HepG2 (cell line): Measurements from ENCODE around the gene PLXNA3. TPM values are rescaled to one million over a fixed set of nuclear protein-coding genes. Genes with fewer than 3 reads are reported as not detected.

Experiments
- GPN1 ChIP-seq: sonication (generic); formaldehyde crosslinking; IDR thresholded peaks from 2 replicates; pipeline ENCODE4 v1.5.1; 2020; ENCODE audit warnings: missing genetic modification reagents, borderline replicate concordance
- KLF16 ChIP-seq, 2 experiments: sonication (generic) in 1 of 2; formaldehyde crosslinking in 1 of 2; IDR thresholded peaks; 2 replicates each; pipeline versions ENCODE4 v1.6.1 to v1.8.0; 2016 to 2023; ENCODE audit warnings: missing genetic modification reagents in 2 of 2, missing compliant biosample characterization in 1 of 2
- NFKBIZ ChIP-seq: IDR thresholded peaks from 2 replicates; pipeline ENCODE4 v1.6.1; 2018; ENCODE audit warnings: missing genetic modification reagents, missing compliant biosample characterization
- NR2F6 ChIP-seq, 2 experiments: IDR thresholded peaks; 2 replicates each; pipeline ENCODE4 v1.6.1; 2016; ENCODE audit warnings: antibody characterized with exemption in 1 of 2, mild to moderate bottlenecking in 1 of 2
- PAWR ChIP-seq: sonication (generic); formaldehyde crosslinking; IDR thresholded peaks from 2 replicates; pipeline ENCODE4 v1.4.0; 2020; ENCODE audit warnings: missing genetic modification reagents, mild to moderate bottlenecking, borderline replicate concordance
- SRY ChIP-seq: sonication (generic); formaldehyde crosslinking; IDR thresholded peaks from 2 replicates; pipeline ENCODE4 v1.8.0; 2022; ENCODE audit warnings: mild to moderate bottlenecking, missing genetic modification reagents
- THAP11 ChIP-seq: IDR thresholded peaks from 2 replicates; pipeline ENCODE4 v1.6.1; 2016; ENCODE audit warnings: missing biosample characterization, missing genetic modification reagents
- YY1 ChIP-seq: IDR thresholded peaks from 2 replicates; pipeline ENCODE4 v1.6.1; 2011; ENCODE audit warnings: low read length, low read depth, moderate library complexity, mild to moderate bottlenecking; ENCODE audit not compliant: insufficient read depth, insufficient replicate concordance
- ZFY ChIP-seq: sonication (generic); formaldehyde crosslinking; IDR thresholded peaks from 2 replicates; pipeline ENCODE4 v1.4.0; 2020; ENCODE audit warnings: missing genetic modification reagents
- ZNF296 ChIP-seq: sonication (generic); formaldehyde crosslinking; conservative IDR thresholded peaks from 2 replicates; pipeline ENCODE4 v1.5.0; 2020; ENCODE audit warnings: mild to moderate bottlenecking, missing genetic modification reagents
- ZZZ3 ChIP-seq: sonication (generic); formaldehyde crosslinking; IDR thresholded peaks from 2 replicates; pipeline ENCODE4 v1.4.0; 2020; ENCODE audit warnings: missing genetic modification reagents, mild to moderate bottlenecking, borderline replicate concordance
- polyA plus RNA-seq, 8 experiments: library from polyadenylated mRNA; depleted of rRNA in 3 of 8; stranded (reverse) in 7 of 8; unstranded in 1 of 8; fragments of >200 nt; fragmentation: Illumina TruSeq in 4 of 8; extraction: Trizol in 4 of 8; gene quantifications; 2 replicates each; pipeline versions ENCODE4 v1.2.1 to v1.2.3, GENCODE V29; 2011 to 2016; ENCODE audit warnings: low read depth in 4 of 8, missing spikeins in 1 of 8, mixed read lengths in 1 of 8; ENCODE audit not compliant: insufficient read depth in 1 of 8
- total RNA-seq, 5 experiments: library from RNA; depleted of rRNA; stranded (reverse); fragments of >200 nt; fragmentation: Illumina TruSeq; extraction: Trizol; gene quantifications; 2 replicates each; pipeline ENCODE4 v1.2.3, GENCODE V29; 2016; ENCODE audit warnings: low read depth in 1 of 5
- TF ChIP-seq, protein P1 (sequence below), 2 experiments: sonication (generic) in 1 of 2; formaldehyde crosslinking in 1 of 2; IDR thresholded peaks; 2 replicates each; pipeline versions ENCODE4 v1.4.0 to v1.6.1; 2016 to 2020; ENCODE audit warnings: borderline replicate concordance in 1 of 2, low read depth in 1 of 2, mild to moderate bottlenecking in 1 of 2, missing genetic modification reagents in 1 of 2
- TF ChIP-seq, protein P2 (sequence below): sonication (generic); formaldehyde crosslinking; IDR thresholded peaks from 2 replicates; pipeline ENCODE4 v1.4.0; 2020; ENCODE audit warnings: missing genetic modification reagents, borderline replicate concordance
- TF ChIP-seq, protein P3 (sequence below): sonication (generic); formaldehyde crosslinking; IDR thresholded peaks from 2 replicates; pipeline ENCODE4 v1.4.0; 2020; ENCODE audit warnings: low read depth, mild to moderate bottlenecking, missing genetic modification reagents
- TF ChIP-seq, protein P4 (sequence below): IDR thresholded peaks from 2 replicates; pipeline ENCODE4 v1.6.1; 2016; ENCODE audit warnings: low read depth, control low read depth
- TF ChIP-seq, protein P5 (sequence below): IDR thresholded peaks from 2 replicates; pipeline ENCODE4 v1.6.1; 2012; ENCODE audit warnings: inconsistent platforms

The PLXNA3 gene
- total and polyA plus RNA-seq, 2 of the 13 experiments (the other 11 are each of a cell fraction or from before 2014, with no cell fraction given) = 5.8 to 20.6 TPM

DNA sequence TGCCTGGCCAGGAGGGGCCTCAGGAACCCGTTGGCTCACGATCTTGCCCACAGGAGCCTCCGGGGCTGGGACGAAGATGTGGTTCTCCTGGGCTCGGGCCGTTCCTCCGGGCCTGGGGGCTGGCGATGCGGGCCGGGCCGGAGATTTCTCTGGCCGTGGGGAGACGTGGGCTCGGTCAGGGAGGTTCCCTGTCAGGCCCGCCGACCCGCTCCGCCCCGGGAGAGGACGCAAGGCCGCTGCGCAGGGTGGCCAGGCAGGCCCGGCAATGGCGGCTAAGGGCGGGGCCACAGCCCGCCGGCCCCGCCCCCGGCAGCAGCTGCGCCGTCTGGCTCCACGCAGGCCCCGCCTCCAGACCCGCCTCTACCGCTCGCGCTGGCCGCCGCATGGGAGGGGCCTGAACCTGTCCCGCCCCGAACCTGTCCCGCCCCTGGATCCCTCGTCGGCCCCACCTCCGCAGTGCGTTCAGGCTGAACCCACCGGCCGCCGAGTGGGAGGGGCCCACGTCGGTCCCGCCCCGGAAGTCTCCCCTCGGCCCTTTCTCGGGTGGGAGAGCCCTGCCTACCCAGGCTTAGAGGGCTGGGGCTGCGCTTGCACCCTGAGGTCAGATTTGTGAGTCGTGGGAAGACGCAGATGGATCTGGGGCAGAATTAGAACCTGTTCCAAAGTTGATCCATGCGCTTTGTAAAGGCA is 58.0 kb downstream of the PLXNA3 start, which contains the start of gene FAM3A (continued):
- TF ChIP-seq, protein P1, sequence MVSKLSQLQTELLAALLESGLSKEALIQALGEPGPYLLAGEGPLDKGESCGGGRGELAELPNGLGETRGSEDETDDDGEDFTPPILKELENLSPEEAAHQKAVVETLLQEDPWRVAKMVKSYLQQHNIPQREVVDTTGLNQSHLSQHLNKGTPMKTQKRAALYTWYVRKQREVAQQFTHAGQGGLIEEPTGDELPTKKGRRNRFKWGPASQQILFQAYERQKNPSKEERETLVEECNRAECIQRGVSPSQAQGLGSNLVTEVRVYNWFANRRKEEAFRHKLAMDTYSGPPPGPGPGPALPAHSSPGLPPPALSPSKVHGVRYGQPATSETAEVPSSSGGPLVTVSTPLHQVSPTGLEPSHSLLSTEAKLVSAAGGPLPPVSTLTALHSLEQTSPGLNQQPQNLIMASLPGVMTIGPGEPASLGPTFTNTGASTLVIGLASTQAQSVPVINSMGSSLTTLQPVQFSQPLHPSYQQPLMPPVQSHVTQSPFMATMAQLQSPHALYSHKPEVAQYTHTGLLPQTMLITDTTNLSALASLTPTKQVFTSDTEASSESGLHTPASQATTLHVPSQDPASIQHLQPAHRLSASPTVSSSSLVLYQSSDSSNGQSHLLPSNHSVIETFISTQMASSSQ (IDR thresholded peaks at IDR 0.05; ENCODE audit: low read depth) = no peak
- TF ChIP-seq, protein P1 (CRISPR knock-in tag; IDR thresholded peaks at IDR 0.05; ENCODE audit: borderline replicate concordance) = no peak
- TF ChIP-seq ZFY (CRISPR knock-in tag) (peak; percentile 89), SRY (CRISPR knock-in tag) (no peak; the same call in 1 of the 2 replicates), KLF16 (CRISPR knock-in tag; IDR thresholded peaks at IDR 0.05) (peak in 1 of 2 experiments; percentile 28; a peak in 1 of 4 replicates), NR2F6 (IDR thresholded peaks at IDR 0.05) (0 out of 2 replicates have a peak, but pooled peaks have one; percentile 18), NR2F6 (CRISPR knock-in tag; IDR thresholded peaks at IDR 0.05) (peak; percentile 33; the same call in 1 of the 2 replicates), ZNF296 (CRISPR knock-in tag) (no peak), NFKBIZ (CRISPR knock-in tag) (no peak), GPN1 (no peak), ZZZ3 (CRISPR knock-in tag) (no peak), YY1 (peak; percentile 92), PAWR (no peak), THAP11 (CRISPR knock-in tag) (peak; percentile 29)
- TF ChIP-seq, protein P2, sequence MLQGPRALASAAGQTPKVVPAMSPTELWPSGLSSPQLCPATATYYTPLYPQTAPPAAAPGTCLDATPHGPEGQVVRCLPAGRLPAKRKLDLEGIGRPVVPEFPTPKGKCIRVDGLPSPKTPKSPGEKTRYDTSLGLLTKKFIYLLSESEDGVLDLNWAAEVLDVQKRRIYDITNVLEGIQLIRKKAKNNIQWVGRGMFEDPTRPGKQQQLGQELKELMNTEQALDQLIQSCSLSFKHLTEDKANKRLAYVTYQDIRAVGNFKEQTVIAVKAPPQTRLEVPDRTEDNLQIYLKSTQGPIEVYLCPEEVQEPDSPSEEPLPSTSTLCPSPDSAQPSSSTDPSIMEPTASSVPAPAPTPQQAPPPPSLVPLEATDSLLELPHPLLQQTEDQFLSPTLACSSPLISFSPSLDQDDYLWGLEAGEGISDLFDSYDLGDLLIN (CRISPR knock-in tag) = no peak
- TF ChIP-seq, protein P3, sequence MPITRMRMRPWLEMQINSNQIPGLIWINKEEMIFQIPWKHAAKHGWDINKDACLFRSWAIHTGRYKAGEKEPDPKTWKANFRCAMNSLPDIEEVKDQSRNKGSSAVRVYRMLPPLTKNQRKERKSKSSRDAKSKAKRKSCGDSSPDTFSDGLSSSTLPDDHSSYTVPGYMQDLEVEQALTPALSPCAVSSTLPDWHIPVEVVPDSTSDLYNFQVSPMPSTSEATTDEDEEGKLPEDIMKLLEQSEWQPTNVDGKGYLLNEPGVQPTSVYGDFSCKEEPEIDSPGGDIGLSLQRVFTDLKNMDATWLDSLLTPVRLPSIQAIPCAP (CRISPR knock-in tag) = no peak
- TF ChIP-seq, protein P4, sequence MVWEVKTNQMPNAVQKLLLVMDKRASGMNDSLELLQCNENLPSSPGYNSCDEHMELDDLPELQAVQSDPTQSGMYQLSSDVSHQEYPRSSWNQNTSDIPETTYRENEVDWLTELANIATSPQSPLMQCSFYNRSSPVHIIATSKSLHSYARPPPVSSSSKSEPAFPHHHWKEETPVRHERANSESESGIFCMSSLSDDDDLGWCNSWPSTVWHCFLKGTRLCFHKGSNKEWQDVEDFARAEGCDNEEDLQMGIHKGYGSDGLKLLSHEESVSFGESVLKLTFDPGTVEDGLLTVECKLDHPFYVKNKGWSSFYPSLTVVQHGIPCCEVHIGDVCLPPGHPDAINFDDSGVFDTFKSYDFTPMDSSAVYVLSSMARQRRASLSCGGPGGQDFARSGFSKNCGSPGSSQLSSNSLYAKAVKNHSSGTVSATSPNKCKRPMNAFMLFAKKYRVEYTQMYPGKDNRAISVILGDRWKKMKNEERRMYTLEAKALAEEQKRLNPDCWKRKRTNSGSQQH (CRISPR knock-in tag) = no peak
- TF ChIP-seq, protein P5, sequence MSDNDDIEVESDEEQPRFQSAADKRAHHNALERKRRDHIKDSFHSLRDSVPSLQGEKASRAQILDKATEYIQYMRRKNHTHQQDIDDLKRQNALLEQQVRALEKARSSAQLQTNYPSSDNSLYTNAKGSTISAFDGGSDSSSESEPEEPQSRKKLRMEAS = peak; percentile 32; the same call in 1 of the 2 replicates
